WTC11 (cell line): ENCODE results near the gene PLA2G4E.

Source experiments
- CREB1 ChIP-seq: sonication (generic); formaldehyde crosslinking; IDR thresholded peaks from 2 replicates; pipeline ENCODE4 v1.8.0; 2023; ENCODE audit warnings: mild to moderate bottlenecking, missing genetic modification reagents
- ETV6 ChIP-seq: sonication (generic); formaldehyde crosslinking; IDR thresholded peaks from 2 replicates; pipeline ENCODE4 v1.8.1; 2022; ENCODE audit warnings: mild to moderate bottlenecking, missing genetic modification reagents
- ZNF317 ChIP-seq: sonication (generic); formaldehyde crosslinking; IDR thresholded peaks from 2 replicates; pipeline ENCODE4 v1.8.1; 2023; ENCODE audit warnings: low read depth, mild to moderate bottlenecking, moderate library complexity, missing genetic modification reagents, borderline replicate concordance
- TF ChIP-seq, protein P1 (sequence below): fragments of 200-600 bp; IDR thresholded peaks from 2 replicates; pipeline ENCODE4 v1.8.0; 2022; ENCODE audit warnings: antibody characterized with exemption

DNA sequence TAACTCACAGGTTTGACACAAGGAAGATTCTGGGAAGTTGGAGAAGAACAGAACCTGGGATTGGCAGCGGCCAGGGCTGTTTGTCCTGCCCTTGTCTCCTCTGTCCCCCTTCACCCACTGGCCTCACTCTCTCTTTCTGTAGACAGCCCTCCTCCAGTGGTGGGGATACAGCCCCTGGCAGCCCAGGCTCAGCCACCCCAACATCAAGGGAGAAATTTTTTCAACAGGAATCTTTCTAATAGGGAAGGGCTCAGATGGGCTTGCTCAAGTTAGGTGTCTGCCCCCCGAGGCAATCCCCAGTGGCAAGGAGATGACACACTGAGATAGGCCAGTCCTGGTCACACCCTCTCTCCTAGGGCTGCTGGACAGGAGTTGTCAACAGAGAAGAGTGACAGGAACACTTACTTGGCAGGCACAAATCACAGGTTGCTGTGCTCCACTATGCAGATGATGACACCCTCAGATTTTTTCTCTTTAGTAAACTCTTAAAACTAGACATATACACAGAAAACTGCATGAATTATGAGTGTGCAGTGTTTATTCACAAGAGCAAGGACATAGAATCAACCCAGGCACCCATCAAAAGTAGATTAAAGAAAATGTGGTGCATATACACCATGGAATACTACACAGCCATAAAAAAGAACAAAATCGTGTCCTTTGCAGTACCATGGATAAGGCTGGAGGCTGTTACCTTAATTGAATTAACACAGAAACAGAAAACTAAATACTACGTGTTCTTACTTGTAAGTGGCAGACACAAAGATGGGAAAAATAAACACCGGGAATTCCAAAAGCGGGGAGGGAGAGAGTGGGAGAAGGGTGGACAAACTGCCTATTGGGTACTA is 37.2 kb upstream of the PLA2G4E start:
- TF ChIP-seq ETV6 (CRISPR knock-in tag) (no peak), CREB1 (CRISPR knock-in tag) (no peak), ZNF317 (CRISPR knock-in tag) (no peak)
- TF ChIP-seq, protein P1, sequence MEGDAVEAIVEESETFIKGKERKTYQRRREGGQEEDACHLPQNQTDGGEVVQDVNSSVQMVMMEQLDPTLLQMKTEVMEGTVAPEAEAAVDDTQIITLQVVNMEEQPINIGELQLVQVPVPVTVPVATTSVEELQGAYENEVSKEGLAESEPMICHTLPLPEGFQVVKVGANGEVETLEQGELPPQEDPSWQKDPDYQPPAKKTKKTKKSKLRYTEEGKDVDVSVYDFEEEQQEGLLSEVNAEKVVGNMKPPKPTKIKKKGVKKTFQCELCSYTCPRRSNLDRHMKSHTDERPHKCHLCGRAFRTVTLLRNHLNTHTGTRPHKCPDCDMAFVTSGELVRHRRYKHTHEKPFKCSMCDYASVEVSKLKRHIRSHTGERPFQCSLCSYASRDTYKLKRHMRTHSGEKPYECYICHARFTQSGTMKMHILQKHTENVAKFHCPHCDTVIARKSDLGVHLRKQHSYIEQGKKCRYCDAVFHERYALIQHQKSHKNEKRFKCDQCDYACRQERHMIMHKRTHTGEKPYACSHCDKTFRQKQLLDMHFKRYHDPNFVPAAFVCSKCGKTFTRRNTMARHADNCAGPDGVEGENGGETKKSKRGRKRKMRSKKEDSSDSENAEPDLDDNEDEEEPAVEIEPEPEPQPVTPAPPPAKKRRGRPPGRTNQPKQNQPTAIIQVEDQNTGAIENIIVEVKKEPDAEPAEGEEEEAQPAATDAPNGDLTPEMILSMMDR: no peak
